Esophagus muscularis mucosa (tissue), 4 donors: Measurements from ENCODE around the gene MAGI2. TPM values are rescaled to one million over a fixed set of nuclear protein-coding genes. Genes with fewer than 3 reads are reported as not detected.
"Not testable (repeated sequence)": the region's sequence is repeated elsewhere in the genome, so short reads cannot be mapped to it uniquely, and the experiment has no call there.

Source experiments
- DNase-seq: peaks from one replicate; pipeline ENCODE4 v3.0.0-alpha.2; 2017; ENCODE audit errors: extremely low spot score
- H3K27ac ChIP-seq, 4 donors: fragments of 200-600 bp; sonication (generic); replicated peaks in 1 of 4; 1 replicate in 3 of 4; 2 replicates in 1 of 4; pipeline ENCODE4 v1.5.1; 2016 to 2019; ENCODE audit warnings: mild to moderate bottlenecking in 1 of 4
- H3K27me3 ChIP-seq, 4 donors: fragments of 200-600 bp; sonication (generic); one replicate each; pipeline versions ENCODE4 v1.5.1 to v1.6.0; 2016 to 2019
- H3K36me3 ChIP-seq, 4 donors: fragments of 200-600 bp; sonication (generic); one replicate each; pipeline ENCODE4 v1.5.1; 2016 to 2019
- H3K4me1 ChIP-seq, 4 donors: fragments of 200-600 bp; sonication (generic); one replicate each; pipeline ENCODE4 v1.5.1; 2016 to 2019
- H3K4me3 ChIP-seq, 4 donors: fragments of 200-600 bp; sonication (generic); 1 replicate in 2 of 4; 2 replicates in 2 of 4; pipeline ENCODE4 v1.5.1; 2016 to 2019; ENCODE audit warnings: mild to moderate bottlenecking in 4 of 4, moderate library complexity in 1 of 4
- H3K9me3 ChIP-seq, 4 donors: fragments of 200-600 bp; sonication (generic); 1 replicate in 3 of 4; 2 replicates in 1 of 4; pipeline ENCODE4 v1.5.1; 2016 to 2019
- CTCF ChIP-seq, 3 experiments: fragments of 200-600 bp in 2 of 3; fragments of 450-650 bp in 1 of 3; sonication (generic) in 2 of 3; IDR thresholded peaks; one replicate each; pipeline ENCODE4 v1.5.1; 2017 to 2019; ENCODE audit warnings: antibody characterized with exemption in 3 of 3, mild to moderate bottlenecking in 2 of 3, moderate library complexity in 1 of 3
- EP300 ChIP-seq: sonication (generic); formaldehyde crosslinking; IDR thresholded peaks from one replicate; pipeline ENCODE4 v1.6.1; 2017; ENCODE audit warnings: antibody characterized with exemption
- POLR2A ChIP-seq: fragments of 450-650 bp; IDR thresholded peaks from one replicate; pipeline ENCODE4 v1.6.1; 2017; ENCODE audit warnings: antibody characterized with exemption, moderate library complexity, mild to moderate bottlenecking, low read depth
- POLR2AphosphoS5 ChIP-seq, 2 donors: sonication (generic); formaldehyde crosslinking; IDR thresholded peaks; one replicate each; pipeline ENCODE4 v1.6.1; 2017; ENCODE audit warnings: antibody characterized with exemption in 2 of 2
- WGBS: methylation state at CpG from one replicate; pipeline ENCODE4 v1.1.5; 2018; 5-methylcytosine and 5-hydroxymethylcytosine counted together
- intact Hi-C: fragments of 100-400 bp; cut with DNase I; formaldehyde crosslinking; loops from one replicate; pipeline ENCODE4 v1.15.1; 2023
- total RNA-seq, 4 donors: library from RNA; depleted of rRNA; stranded (reverse); fragments of >200 nt; gene quantifications; one replicate each; pipeline versions ENCODE4 v1.1.0 to v1.2.1, GENCODE V29; 2016

The MAGI2 gene
- total RNA-seq, 4 donors from 2014 or later = 14.4 to 22.3 (median 21.2) TPM

DNA sequence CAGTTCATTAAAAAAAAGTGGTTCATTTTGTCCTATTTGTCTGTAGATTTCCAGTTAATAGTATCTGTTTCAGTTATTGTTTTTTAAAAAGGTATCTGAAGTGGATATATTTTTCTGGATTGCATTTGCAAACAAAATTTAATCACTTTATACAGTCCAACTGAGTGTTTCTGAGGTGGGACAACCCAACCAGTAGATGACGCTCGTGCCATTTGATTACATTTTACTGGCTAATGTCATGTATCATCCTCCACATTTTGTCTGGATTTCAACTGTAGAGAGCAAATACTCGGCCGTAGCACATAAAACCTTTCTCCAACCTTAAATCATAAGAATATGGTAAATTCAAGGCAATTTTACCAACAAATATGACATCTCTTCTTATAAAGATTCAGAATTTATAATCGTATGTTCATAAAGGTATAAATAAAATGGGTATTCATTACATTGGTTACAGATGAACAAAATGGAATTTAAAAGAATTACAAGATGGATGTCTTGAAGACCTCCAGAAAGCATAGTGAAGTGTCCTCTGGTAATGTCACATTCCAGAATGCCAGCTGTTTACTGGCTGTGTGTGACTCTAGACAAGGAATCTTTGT, 865.9 kb downstream of the MAGI2 start:
- 83% methylated on average over 5 of the region's 5 CpGs for WGBS
- intact Hi-C loops = no loop called here
- no peak for TF ChIP-seq EP300
- no peak for TF ChIP-seq POLR2A
- TF ChIP-seq CTCF (IDR thresholded peaks at IDR 0.05) = peak in 1 of 3 experiments; percentile 10

DNA sequence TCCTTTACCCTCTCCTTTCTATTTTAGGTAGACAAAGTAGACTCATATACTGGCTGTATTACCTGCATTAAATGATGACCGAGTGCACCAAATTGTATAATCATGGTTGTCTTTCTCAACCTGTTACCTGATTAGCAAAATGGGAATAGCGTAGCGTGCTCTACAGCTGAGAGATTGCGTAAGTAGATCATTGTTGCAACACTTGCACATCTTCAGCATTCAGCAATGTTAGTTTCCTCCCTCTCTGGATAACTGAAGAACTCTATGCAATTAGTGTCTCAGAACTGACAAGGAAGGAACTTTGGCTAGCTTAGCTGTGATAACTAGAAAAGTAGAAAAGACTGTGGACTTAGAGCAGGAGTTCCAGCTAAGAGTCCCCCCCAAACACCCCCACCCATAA, 867.5 kb downstream of the MAGI2 start:
- DNase-seq = no peak
- 86% methylated on average over 4 of the region's 4 CpGs for WGBS
- no peaks in the 10 kb centered on the region for H3K9me3 ChIP-seq
- H3K27me3 ChIP-seq = no peaks in the 10 kb centered on the region
- intact Hi-C loops = no loop called here
- H3K4me1 ChIP-seq = no peaks in the 10 kb centered on the region
- no peak overlapping the region for H3K4me3 ChIP-seq
- no peaks in the 10 kb centered on the region for H3K36me3 ChIP-seq
- TF ChIP-seq CTCF (IDR thresholded peaks at IDR 0.05) (no peak), EP300 (no peak)
- no peak overlapping the region for H3K27ac ChIP-seq

More for the DNA sequence above, 865.9 kb downstream of the MAGI2 start:
- H3K9me3 ChIP-seq = no peaks in the 10 kb centered on the region
- H3K36me3 ChIP-seq = no peaks in the 10 kb centered on the region
- no peaks in the 10 kb centered on the region for H3K27me3 ChIP-seq
- H3K4me3 ChIP-seq = no peak overlapping the region
- H3K27ac ChIP-seq = no peak overlapping the region
- DNase-seq = no peak
- H3K4me1 ChIP-seq = no peaks in the 10 kb centered on the region

DNA sequence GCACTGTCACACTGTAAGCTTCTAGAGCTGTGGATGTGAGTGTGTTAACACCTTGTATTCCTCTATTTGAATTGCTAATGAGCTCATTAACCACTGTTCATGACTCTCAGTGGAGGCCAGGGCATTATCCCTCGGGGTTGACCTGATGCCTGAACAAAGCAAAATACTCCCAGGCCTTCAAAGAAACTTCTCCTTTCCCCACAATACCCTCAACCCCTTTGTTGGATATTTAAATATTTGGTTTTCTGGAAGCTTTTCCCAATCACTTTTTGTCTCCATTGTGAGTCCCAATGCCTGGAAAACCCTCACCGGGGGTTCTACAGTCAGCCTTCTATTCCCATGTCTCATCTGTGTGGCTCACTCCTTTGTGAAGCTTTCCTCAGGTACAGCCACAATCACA, 874.8 kb downstream of the MAGI2 start:
- H3K27me3 ChIP-seq = no peaks in the 10 kb centered on the region
- no peak for TF ChIP-seq POLR2AphosphoS5 (IDR thresholded peaks at IDR 0.05)
- no peak for TF ChIP-seq POLR2A
- no peak for TF ChIP-seq EP300
- no peak for TF ChIP-seq CTCF (IDR thresholded peaks at IDR 0.05)
- no peaks in the 10 kb centered on the region for H3K9me3 ChIP-seq
- H3K4me3 ChIP-seq = no peak overlapping the region
- DNase-seq = no peak
- no peaks in the 10 kb centered on the region for H3K36me3 ChIP-seq
- intact Hi-C loops = no loop called here
- H3K27ac ChIP-seq = no peak overlapping the region
- WGBS = 60% methylated on average over 2 of the region's 2 CpGs
- no peaks in the 10 kb centered on the region for H3K4me1 ChIP-seq

GRCh38 chr7:78577174-78577952, 876.1 kb downstream of the MAGI2 start:
- H3K9me3 ChIP-seq, DNase-seq, intact Hi-C loops, H3K4me3 ChIP-seq, H3K27ac ChIP-seq, H3K27me3 ChIP-seq, H3K36me3 ChIP-seq, H3K4me1 ChIP-seq: not testable (repeated sequence)
- WGBS = 93% methylated on average over 7 of the region's 7 CpGs

- TF ChIP-seq EP300 (no peak), CTCF (IDR thresholded peaks at IDR 0.05) (no peak)
- H3K27ac ChIP-seq = no peak overlapping the region
- no peaks in the 10 kb centered on the region for H3K4me1 ChIP-seq
- H3K4me3 ChIP-seq = no peak overlapping the region
- no peaks in the 10 kb centered on the region for H3K9me3 ChIP-seq
- DNase-seq = no peak
- intact Hi-C loops = no loop called here
- H3K36me3 ChIP-seq = no peaks in the 10 kb centered on the region
- H3K27me3 ChIP-seq = no peaks in the 10 kb centered on the region
These were observed 877.2 kb downstream of the MAGI2 start for GRCh38 chr7:78576236-78576635.
